Activated CD8-positive, alpha-beta memory T cell treated with anti-CD3 and anti-CD28 coated beads for 36 hours (primary cell): ENCODE data around the gene STX5. TPM values are rescaled to one million over a fixed set of nuclear protein-coding genes. Genes with fewer than 3 reads are reported as not detected.

Source experiments
- CTCF ChIA-PET: fragments of 350-600 bp; sonication (Branson Sonifier 250); formaldehyde crosslinking; loops from one replicate; lab custom pipeline; 2021; ENCODE audit warnings: antibody characterized with exemption; lab: Charles Lee
- POLR2A ChIA-PET: fragments of 350-600 bp; sonication (Branson Sonifier 250); formaldehyde crosslinking; loops from one replicate; lab custom pipeline; 2021; ENCODE audit warnings: antibody characterized with exemption; lab: Charles Lee
- total RNA-seq, 2 experiments: library from RNA; stranded (reverse); gene quantifications; one replicate each; pipeline ENCODE4 v1.2.3, GENCODE V29; 2021

Gene STX5
- total RNA-seq, 2 experiments from 2014 or later = 24.9 to 27.0 TPM

GRCh38 chr11:62806611-62807121, 25.2 kb downstream of the STX5 start:
- CTCF ChIA-PET = interaction anchor here (1.1 to 2.9 kb wide), 3 partner anchors 10 to 53 kb away, joined by 3 to 19 read pairs (median 5); partner anchors contain the start of gene TMEM179B

GRCh38 chr11:62805961-62806441, 25.9 kb downstream of the STX5 start:
- ChIA-PET CTCF (interaction anchor here (0.8 to 2.9 kb wide), 5 partner anchors 11 to 75 kb away, joined by 3 to 19 read pairs (median 4); partner anchors contain the start of genes SLC3A2 and TMEM179B), POLR2A (interaction anchor here (0.6 to 2.5 kb wide), 12 partner anchors 10 to 96 kb away, joined by 3 to 17 read pairs (median 6); partner anchors contain the start of genes SLC3A2, STX5, TEX54 and TMEM179B)

More at GRCh38 chr11:62806611-62807121, 25.2 kb downstream of the STX5 start:
- POLR2A ChIA-PET = interaction anchor here (0.5 to 2.5 kb wide), 10 partner anchors 10 to 138 kb away, joined by 3 to 17 read pairs (median 6); partner anchors contain the start of genes STX5, TEX54, TMEM179B and WDR74

GRCh38 chr11:62805076-62805892, 26.6 kb downstream of the STX5 start, which contains the start of gene NXF1:
Gene NXF1 (minus strand): TSS chr11:62805440. CDS start chr11:62805356, 84 bp downstream.
- ChIA-PET CTCF (interaction anchor here (0.8 to 2.9 kb wide), 4 partner anchors 11 to 76 kb away, joined by 3 to 19 read pairs (median 4); partner anchors contain the start of genes SLC3A2 and TMEM179B), POLR2A (interaction anchor here (0.6 to 2.5 kb wide), 12 partner anchors 10 to 96 kb away, joined by 3 to 17 read pairs (median 6); partner anchors contain the start of genes SLC3A2, STX5, TEX54 and TMEM179B)

- ChIA-PET POLR2A (interaction anchor here (0.6 to 1.4 kb wide), 9 partner anchors 10 to 52 kb away, joined by 3 to 5 read pairs (median 4); no protein-coding TSS in a partner anchor), CTCF (interaction anchor here (1.3 to 1.5 kb wide), 2 partner anchors 12 to 18 kb away, joined by 4 to 5 read pairs; no protein-coding TSS in a partner anchor)
These were observed 27.4 kb downstream of the STX5 start for GRCh38 chr11:62804310-62805075.

- POLR2A ChIA-PET = interaction anchor here (0.7 to 3.4 kb wide), 4 partner anchors 9 to 35 kb away, joined by 3 to 15 read pairs (median 8); partner anchors contain the start of genes TMEM179B and TMEM223
These were observed 30.8 kb downstream of the STX5 start for GRCh38 chr11:62801071-62801470.

GRCh38 chr11:62799486-62799885, 32.4 kb downstream of the STX5 start:
- ChIA-PET POLR2A (interaction anchor here (3.4 kb wide), 1 partner anchor 8 kb away, joined by 15 read pairs; the partner anchor contains the start of gene TMEM223), CTCF (interaction anchor here (1.5 kb wide), 1 partner anchor 12 kb away, joined by 3 read pairs; the partner anchor contains the start of gene TMEM179B)

More at GRCh38 chr11:62801071-62801470, 30.8 kb downstream of the STX5 start:
- CTCF ChIA-PET = interaction anchor here (0.7 to 1.4 kb wide), 2 partner anchors 15 to 103 kb away, joined by 4 read pairs; no protein-coding TSS in a partner anchor

- CTCF ChIA-PET = interaction anchor here (0.6 to 1.5 kb wide), 6 partner anchors 9 to 184 kb away, joined by 3 to 5 read pairs (median 3); partner anchors contain the start of genes EML3 and TMEM179B
- POLR2A ChIA-PET = interaction anchor here (0.5 to 2.0 kb wide), 4 partner anchors 10 to 1480 kb away, joined by 4 to 8 read pairs (median 4); partner anchors contain the start of genes STX5 and TEX54
These were observed 35.6 kb downstream of the STX5 start for GRCh38 chr11:62796281-62796680.

GRCh38 chr11:62794201-62794775, 37.6 kb downstream of the STX5 start:
- POLR2A ChIA-PET = interaction anchor here (0.7 to 1.1 kb wide), 2 partner anchors 10 to 114 kb away, joined by 4 read pairs; no protein-coding TSS in a partner anchor
- CTCF ChIA-PET = no interaction called here

- ChIA-PET POLR2A (interaction anchor here (1.8 to 2.5 kb wide), 2 partner anchors 9 to 64 kb away, joined by 5 to 15 read pairs; no protein-coding TSS in a partner anchor), CTCF (interaction anchor here (0.5 to 1.4 kb wide), 3 partner anchors 12 to 72 kb away, joined by 3 to 4 read pairs (median 3); no protein-coding TSS in a partner anchor)
These were observed 39.7 kb downstream of the STX5 start for GRCh38 chr11:62792202-62792575.

- CTCF ChIA-PET = interaction anchor here (1.4 kb wide), 1 partner anchor 50 kb away, joined by 3 read pairs; no protein-coding TSS in a partner anchor
These were observed 40.2 kb downstream of the STX5 start, which contains the start of gene TMEM223 for GRCh38 chr11:62791501-62792201. Gene TMEM223 (minus strand): TSS chr11:62792006. CDS start chr11:62791994, 12 bp downstream.

GRCh38 chr11:62789576-62789975, 42.3 kb downstream of the STX5 start:
- POLR2A ChIA-PET = interaction anchor here (0.5 to 0.8 kb wide), 3 partner anchors 14 to 85 kb away, joined by 3 read pairs; partner anchors contain the start of gene TAF6L
- CTCF ChIA-PET = interaction anchor here (0.7 to 1.5 kb wide), 4 partner anchors 36 to 122 kb away, joined by 3 to 4 read pairs (median 3); partner anchors contain the start of gene ZBTB3

More at GRCh38 chr11:62791501-62792201, 40.2 kb downstream of the STX5 start, which contains the start of gene TMEM223:
- POLR2A ChIA-PET = interaction anchor here (0.6 to 2.5 kb wide), 7 partner anchors 9 to 66 kb away, joined by 3 to 15 read pairs (median 4); partner anchors contain the start of gene NXF1

GRCh38 chr11:62788991-62789390, 42.9 kb downstream of the STX5 start:
- ChIA-PET POLR2A (interaction anchor here (0.5 to 3.5 kb wide), 4 partner anchors 15 to 167 kb away, joined by 3 to 37 read pairs (median 6); partner anchors contain the start of gene TAF6L), CTCF (interaction anchor here (1.1 to 3.4 kb wide), 3 partner anchors 52 to 67 kb away, joined by 3 to 46 read pairs (median 16); no protein-coding TSS in a partner anchor)

GRCh38 chr11:62787005-62787759, 44.7 kb downstream of the STX5 start, which contains the start of gene TMEM179B:
Gene TMEM179B (plus strand): TSS chr11:62787402. CDS start chr11:62787432, 30 bp downstream.
- ChIA-PET CTCF (interaction anchor here (0.5 to 4.1 kb wide), 40 partner anchors 9 to 754 kb away, joined by 3 to 46 read pairs (median 4); partner anchors contain the start of genes BSCL2, EEF1G, HNRNPUL2 and NXF1), POLR2A (interaction anchor here (0.5 to 3.5 kb wide), 20 partner anchors 13 to 231 kb away, joined by 3 to 37 read pairs (median 5); partner anchors contain the start of genes GANAB, NXF1, SLC3A2 and STX5)

GRCh38 chr11:62786318-62787004, 45.4 kb downstream of the STX5 start:
- CTCF ChIA-PET = interaction anchor here (0.6 to 4.1 kb wide), 38 partner anchors 9 to 212 kb away, joined by 3 to 46 read pairs (median 4); partner anchors contain the start of genes BSCL2, EEF1G, EML3 and HNRNPUL2
- POLR2A ChIA-PET = interaction anchor here (0.5 to 3.5 kb wide), 18 partner anchors 14 to 231 kb away, joined by 3 to 37 read pairs (median 5); partner anchors contain the start of genes INTS5, NXF1, SLC3A2 and STX5
